Measurements from ENCODE around the gene EVA1A.

EVA1A gene

DNA sequence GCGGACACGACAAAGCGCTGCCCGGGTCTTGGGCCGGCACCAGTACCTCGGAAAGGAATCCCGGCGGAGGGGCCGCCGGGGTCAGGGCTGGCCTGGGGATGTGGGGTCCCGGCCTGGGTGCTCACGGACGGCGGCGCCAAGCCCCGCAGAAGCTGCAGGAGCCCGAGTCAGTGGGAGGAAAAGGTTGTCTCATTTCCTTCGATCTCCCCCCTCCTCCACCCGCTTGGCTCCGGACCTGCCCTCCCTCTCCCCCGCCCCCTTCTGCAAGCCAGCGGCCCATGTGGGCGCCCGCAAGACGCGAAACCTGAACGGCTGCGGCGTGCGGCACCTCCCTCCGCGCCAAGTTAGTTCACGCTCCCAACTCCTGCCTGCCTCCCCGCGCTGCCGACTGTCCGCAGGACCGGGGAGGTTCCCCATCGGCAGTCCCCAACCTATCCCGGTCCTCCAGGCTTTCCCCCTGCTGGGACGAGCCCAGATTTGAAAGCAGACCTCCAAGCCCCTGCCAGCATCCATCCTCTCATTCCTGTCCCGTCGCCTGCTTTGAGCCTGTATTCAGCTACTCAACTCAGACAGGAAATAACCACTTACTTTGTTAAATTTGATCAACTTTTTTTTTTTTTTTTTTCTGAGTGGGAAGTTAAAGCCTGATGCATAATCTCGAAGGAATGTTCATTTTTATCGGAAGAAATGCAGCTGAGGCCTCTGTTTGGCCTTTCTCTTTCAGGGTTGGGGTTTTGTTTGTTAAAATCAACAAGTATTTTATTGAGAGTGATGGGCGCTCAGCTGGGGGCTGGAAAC, at the start of gene EVA1A:
Gene EVA1A, minus strand, starts transcription at position 172 of the 798 bp plus-strand sequence. CDS start 42,799 bp downstream, outside the sequence.
- DNase-seq = peak; percentile 79

DNA sequence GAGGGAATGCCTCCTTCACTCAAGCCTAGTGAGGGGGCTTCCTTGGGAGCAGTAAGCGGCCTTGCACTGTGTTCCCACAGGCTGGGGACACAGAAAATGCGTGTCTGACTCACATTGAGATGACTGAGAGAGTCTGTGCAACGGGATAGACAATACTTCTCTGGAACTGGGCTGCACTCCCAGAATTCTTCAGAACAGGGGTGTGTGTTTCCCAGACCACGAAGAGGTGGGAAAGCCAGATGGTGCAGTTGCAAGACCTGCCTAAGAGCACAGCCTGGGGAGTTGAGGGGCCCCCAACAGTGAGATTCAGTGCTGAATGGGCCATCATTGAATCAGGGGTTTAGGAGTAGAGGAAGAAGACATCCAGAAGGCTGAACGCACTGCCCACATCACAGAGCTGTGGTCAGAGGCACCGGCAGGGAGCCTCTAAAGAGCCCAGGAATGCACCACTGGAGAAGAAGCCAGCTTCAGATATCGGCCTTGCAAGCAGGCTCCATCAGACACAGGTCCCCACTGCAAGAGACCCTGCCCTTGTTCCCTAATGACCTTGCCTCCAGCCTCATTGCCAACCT, 49.3 kb upstream of the EVA1A start:
- DNase-seq = no peak

DNA sequence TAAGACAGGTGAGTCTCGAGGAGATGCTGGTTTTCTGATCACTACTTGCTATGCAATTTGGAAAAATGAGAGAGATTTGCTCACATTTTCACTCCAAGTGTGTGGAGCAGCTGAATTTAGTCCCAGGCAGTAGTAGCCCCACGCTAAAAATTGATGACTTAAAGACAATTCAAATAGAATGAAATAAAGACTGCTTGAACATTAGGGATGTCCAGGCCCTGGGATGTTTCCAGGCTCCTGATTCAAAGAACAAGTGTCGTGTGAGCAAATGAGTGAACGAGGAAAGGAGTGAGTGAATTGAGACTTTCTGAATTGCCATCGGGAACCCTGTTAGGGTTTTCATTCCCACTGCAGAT, 48.6 kb upstream of the EVA1A start:
- no peak for DNase-seq

DNA sequence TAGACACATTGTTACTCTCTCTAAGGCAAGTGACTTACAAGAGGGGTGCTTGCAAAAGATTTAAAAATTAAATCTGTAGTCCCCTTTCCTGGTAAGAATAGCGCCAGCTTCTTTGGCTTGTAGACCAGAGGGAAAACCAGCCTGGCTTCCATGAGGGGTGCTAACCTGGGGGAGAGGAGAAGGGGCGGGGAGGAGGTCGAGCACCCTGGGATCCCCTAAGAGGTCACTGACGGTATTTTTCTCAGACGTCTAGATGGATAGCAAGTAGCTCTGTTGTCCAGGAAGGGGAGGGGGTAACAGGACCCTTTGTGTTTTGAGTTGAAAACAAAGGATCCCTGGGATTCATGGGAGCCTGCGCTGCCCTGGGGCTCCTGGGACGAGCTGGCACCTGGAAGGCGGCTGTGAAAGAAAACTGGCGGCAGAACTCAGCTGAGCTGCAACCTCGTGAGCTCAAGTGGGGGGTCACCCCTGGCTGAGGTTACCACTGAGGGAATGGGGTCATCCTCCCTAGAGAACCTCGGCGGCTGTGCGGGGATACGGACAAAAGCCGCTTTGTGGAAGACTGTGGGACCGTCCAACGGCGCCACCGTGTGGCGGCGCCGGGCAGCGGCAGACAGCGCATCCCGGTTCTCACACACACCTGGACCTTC, 48.1 kb upstream of the EVA1A start:
- DNase-seq = peak; percentile 79

- no peak for DNase-seq
Observed at GRCh38 chr2:75607988-75608683, 47.4 kb upstream of the EVA1A start.

GRCh38 chr2:75607400-75607798, 46.7 kb upstream of the EVA1A start:
- no peak for DNase-seq

DNA sequence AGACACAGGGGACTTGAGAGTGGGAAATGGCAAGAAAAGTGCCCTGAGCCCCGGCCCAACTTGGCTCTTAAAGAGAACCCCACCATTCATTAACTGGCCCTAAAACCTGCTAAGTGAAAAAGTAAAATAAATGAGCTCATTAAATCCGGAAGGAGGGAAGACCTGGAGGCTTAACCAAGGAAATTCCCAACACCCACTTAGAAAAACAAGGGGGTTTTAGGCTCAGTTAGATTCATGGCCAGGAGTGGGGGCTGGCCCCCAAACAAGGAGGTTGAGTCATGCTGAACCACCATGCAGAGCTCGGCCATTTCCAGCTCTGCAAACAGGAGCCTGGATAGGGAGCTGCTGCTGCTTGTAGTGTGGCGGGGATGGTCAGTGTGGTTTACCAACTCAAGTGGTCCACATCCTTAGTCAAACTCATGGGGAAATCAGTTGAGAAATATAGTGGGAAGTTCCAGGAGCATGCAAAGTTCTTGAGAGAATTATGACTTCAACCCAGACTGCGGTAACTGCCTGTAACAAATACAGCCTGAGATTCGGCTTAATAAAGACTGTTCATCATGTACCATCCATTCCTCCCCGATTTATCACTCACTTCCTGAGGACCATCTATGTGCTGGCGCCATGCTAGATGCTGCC, 46.1 kb upstream of the EVA1A start:
- DNase-seq = no peak

- peak; percentile 59 for DNase-seq
Observed at GRCh38 chr2:75605770-75606529, 45.2 kb upstream of the EVA1A start.

DNA sequence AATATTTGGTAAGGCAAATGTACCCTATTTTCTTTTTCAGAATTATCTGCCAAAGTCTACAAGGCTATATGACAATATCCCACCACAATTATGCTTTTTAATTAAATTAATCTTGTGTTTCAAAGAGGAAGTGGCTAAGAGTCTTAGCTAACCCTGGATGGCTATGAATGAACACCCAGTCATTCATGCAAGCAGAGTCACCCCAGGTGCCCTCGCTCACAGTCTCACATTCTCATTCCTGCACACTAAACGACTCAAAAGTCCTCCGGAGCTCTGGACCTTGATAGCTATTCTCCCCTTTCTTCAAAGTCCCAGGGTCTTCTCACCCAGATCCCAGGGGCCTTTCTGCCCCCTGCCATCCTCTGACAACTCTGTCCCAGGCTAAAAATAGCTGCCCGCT, 43.7 kb upstream of the EVA1A start:
- no peak for DNase-seq

GRCh38 chr2:75603477-75603876, 42.7 kb upstream of the EVA1A start:
- DNase-seq = no peak

- peak; percentile 45 for DNase-seq
Observed at GRCh38 chr2:75602724-75603342, 42.1 kb upstream of the EVA1A start.

DNA sequence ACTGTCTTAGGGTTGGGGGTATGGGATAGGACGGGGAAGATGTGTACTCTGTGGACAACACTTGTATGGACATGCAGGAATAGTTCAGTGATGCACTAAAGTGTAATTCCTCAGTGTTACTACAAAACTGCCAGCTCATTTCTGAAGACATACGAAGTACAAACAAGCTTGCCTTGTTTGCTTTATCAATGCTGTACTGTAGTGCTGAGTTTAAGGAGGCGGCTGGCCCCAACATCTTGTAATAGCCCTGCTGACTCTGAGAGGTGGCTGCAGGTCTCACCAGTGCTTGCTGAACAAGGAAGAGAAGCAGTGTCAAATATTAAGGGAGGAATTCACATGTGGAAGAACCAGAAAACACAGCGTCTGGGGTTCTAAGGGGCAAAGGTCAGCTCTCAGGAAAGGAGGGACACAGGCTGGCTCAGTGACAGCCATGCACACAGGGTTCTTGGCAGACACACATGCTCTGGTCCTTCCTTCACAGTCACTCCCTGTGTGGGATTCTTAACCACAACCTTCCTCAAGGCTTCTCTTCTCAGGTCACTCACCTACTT, 39.8 kb upstream of the EVA1A start:
- no peak for DNase-seq

- no peak for DNase-seq
Observed at GRCh38 chr2:75598589-75599155, 37.9 kb upstream of the EVA1A start.

DNA sequence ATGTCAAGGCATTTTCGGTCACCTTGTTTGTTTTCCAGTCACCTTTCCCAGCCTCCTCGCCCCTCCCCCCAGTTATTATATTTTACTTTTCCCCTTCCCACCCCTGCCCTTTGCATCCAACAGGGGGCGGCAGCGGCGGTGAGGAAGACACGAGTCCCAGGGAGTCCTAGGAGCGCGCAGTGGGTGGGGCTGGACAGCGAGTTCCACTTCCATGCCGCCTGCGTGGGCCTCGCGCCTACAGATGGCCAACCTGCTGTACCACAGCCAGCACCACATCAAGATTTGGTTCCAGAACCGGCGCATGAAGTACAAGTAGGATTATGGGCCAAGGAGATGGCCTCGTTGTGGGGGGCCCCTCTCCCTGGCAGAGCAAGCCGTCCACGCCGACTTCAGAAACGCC, 37.2 kb upstream of the EVA1A start:
- DNase-seq = no peak

- DNase-seq = no peak
Observed at GRCh38 chr2:75596784-75597183, 36.0 kb upstream of the EVA1A start.

GRCh38 chr2:75595541-75596395, 35.0 kb upstream of the EVA1A start:
- DNase-seq = no peak

GRCh38 chr2:75594596-75594995, 33.9 kb upstream of the EVA1A start:
- no peak for DNase-seq

GRCh38 chr2:75592888-75593287, 32.1 kb upstream of the EVA1A start:
- DNase-seq = no peak

GRCh38 chr2:75592030-75592429, 31.3 kb upstream of the EVA1A start:
- DNase-seq = peak; percentile 70

Data from DMS53 (cell line).